Measurements from ENCODE around the gene VAV2.
A peak's percentile ranks its signal among the peaks of the same experiment; 100 is the strongest.

The VAV2 gene

DNA sequence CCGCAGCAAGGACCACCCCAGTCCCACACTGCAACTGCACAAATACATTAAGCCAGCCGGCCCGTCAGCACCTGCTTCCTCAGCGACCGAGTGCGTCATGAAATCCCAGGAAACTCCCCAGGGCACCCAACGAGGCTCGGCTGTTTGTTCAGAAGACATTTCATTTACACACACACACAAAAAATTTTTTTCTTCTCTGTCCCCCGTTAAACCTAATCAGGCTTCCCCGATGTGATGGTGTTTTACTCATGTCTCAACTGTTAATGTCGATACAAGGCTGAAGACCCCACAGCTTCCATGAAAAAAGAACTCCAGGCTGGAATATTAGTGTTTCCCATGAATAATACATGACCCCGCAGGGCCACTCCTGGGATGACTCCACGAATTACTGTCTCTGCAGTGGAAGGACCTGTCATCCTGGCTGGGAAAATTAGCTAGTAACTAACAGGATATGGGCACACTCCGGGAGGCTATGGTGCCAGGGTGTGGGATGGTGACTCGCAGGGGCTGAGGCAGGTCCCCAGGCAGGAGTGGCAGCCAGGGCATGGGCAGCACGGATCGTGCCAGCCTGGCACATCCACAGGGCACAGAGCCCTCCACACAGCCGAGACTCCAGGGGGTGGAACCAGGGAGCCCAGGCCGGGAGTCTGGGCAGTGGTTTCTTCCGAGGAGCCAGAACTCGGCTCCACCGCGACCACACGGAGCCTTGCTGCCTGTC is 102.4 kb downstream of the VAV2 start:
- no peak for ATAC-seq

DNA sequence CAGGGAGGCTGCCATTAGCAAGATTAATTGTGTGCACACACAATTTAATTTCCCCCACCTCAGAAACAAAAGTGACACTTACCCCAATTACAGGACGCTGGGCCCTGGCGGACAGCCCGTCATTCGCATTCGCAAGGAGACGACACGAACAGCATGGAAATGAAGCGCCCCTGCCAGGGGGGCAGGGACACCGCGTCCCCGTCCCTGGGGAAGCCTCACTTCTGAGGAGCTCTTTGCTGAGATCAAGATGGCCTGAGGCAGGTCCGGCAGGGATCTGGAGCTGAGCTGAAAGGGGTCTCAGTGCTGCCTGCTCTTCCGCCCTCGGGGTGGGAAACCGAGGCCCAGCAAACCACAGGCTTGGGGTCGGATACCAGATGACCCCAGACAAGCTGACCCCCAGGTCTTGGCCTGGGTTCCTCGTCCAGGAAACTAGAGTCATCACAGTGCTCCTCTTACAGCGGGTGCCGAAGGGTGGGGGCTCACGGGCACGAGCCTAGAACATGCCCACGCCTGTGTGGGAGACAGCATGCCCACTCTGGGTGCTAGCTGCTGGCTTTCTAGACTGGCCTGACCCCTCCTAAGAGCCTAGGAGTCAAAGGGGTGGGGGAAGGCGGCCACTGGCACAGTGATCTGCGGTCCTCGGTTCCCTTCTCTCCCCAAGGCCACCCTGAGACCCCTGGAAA is 103.2 kb downstream of the VAV2 start:
- Mint-ChIP-seq H3K27ac (no peak overlapping the region), H3K4me3 (no peak overlapping the region), H3K4me1 (peaks cover 10% of the 10 kb centered on the region), H3K9me3 (no peaks in the 10 kb centered on the region), H3K36me3 (no peaks in the 10 kb centered on the region)
- no peak for DNase-seq (ENCODE audit: low spot score in 2 of 2)
- ATAC-seq: no peak

More for the DNA sequence above, 102.4 kb downstream of the VAV2 start:
- Mint-ChIP-seq H3K9me3 (no peaks in the 10 kb centered on the region), H3K27ac (no peak overlapping the region), H3K4me1 (peaks cover 10% of the 10 kb centered on the region), H3K4me3 (no peak overlapping the region), H3K36me3 (no peaks in the 10 kb centered on the region)
- DNase-seq (ENCODE audit: low spot score in 2 of 2): no peak

DNA sequence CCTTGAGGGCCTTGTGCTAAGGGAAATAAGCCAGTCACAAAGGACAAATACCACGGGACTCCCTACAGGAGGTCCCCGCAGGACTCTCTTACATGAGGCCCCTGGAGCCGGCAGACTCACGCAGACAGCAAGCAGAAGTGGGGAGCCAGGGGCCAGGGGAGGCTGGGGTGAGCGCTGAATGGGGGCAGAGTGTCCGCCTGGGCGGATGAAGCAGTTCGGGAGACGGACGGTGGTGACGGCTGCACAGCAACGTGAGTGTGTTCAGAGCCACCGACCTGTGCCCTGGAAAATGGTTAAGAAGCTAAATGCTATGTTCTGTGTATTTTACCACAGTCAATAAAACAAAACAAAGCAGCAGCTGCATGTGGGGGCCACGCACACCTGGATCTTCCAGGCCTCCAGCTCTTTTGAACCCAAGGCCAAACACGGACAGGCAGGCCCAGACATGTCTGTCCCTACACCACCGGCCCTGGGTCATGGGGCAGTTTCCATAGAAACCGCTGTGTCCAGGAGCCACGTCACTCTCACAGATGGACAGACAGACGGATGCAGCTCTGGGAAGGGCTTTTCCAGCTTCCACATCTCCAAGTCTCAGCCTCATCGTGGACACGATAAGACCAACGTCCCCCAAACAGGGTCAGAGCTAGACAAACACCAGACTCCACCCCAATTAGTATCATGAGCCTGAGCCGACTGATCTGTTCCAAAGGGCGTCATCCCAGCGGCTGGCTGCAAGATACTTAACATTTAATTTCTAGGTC is 103.9 kb downstream of the VAV2 start:
- H3K27ac Mint-ChIP-seq: no peak overlapping the region
- no peaks in the 10 kb centered on the region for H3K36me3 Mint-ChIP-seq
- H3K9me3 Mint-ChIP-seq: no peaks in the 10 kb centered on the region
- DNase-seq (ENCODE audit: low spot score in 2 of 2) (no peak), ATAC-seq (no peak)
- H3K4me1 Mint-ChIP-seq: peaks cover 10% of the 10 kb centered on the region
- H3K4me3 Mint-ChIP-seq: no peak overlapping the region

DNA sequence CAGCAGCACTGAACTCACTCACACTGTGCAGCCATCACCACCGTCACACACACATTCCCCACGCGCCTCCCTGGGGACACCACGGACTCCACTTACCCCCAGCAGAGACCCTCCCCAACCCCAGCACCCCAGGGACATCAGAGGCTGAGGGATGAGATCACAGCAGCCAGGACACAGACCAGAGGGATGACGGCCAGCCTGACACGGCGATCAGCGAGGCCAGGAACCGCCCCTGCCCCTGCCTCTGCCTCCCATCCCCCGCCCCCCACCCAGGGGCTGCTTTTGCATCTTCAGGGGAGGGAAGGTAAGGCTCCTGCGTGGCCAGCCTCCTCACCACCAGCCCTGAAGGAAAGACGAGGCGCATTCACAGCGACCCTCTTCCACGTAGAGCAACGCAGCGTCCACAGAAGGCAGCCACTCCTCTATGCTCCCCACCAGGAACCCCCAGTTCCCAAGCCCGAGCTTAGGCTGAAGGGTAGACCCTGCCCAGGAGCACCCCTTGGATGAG is 104.5 kb downstream of the VAV2 start:
- no peak for ATAC-seq
- H3K9me3 Mint-ChIP-seq: no peaks in the 10 kb centered on the region
- H3K4me1 Mint-ChIP-seq: peaks cover 10% of the 10 kb centered on the region
- no peak for DNase-seq (ENCODE audit: low spot score in 2 of 2)
- no peak overlapping the region for H3K4me3 Mint-ChIP-seq
- H3K27ac Mint-ChIP-seq: no peak overlapping the region
- no peaks in the 10 kb centered on the region for H3K36me3 Mint-ChIP-seq

DNA sequence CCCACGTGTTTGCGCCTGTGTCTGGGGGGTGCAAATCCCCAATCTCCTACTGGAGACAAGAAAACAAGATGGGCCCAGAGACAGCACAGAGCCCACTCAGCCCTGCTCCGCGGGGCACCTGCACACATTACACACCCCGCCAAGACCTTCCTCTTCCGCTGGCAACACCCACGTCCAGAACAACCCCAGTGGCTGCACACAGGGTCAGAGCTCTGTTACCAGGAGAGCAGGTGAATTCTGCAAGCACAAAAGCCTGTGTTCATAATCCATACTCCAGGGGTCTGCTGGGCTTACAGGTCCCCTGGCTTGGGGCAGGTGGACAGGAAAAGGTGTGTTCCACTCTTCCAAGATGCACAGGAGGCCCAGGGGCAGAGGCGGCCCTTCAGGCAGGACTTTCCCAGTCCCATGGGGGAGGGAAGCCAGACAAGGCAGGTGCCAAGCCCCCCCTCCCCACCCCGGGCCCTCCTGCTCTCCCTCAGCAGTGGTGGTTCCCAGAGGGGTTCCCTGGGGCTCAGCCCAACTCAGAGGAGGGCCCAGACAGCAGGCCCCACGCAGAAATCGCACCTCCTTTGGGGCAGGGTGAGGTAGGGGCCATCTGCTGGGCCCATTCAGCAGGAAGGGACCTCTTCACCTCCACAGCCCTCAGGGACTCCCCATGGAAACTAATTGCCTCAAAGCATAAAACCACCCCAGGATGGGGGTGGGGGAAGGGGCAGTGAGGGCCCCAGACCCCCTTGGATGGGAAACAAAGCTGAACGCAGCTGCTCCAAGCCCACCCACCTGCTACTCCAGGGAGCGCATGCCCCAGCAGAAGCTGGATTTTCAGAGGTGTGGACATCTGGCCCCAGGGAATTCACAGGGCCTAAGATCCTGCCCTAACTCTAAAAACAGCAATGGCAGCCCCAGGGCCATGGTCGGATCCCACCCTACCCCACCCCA is 105.3 kb downstream of the VAV2 start:
- H3K27ac Mint-ChIP-seq: no peak overlapping the region
- no peaks in the 10 kb centered on the region for H3K9me3 Mint-ChIP-seq
- no peak for ATAC-seq

DNA sequence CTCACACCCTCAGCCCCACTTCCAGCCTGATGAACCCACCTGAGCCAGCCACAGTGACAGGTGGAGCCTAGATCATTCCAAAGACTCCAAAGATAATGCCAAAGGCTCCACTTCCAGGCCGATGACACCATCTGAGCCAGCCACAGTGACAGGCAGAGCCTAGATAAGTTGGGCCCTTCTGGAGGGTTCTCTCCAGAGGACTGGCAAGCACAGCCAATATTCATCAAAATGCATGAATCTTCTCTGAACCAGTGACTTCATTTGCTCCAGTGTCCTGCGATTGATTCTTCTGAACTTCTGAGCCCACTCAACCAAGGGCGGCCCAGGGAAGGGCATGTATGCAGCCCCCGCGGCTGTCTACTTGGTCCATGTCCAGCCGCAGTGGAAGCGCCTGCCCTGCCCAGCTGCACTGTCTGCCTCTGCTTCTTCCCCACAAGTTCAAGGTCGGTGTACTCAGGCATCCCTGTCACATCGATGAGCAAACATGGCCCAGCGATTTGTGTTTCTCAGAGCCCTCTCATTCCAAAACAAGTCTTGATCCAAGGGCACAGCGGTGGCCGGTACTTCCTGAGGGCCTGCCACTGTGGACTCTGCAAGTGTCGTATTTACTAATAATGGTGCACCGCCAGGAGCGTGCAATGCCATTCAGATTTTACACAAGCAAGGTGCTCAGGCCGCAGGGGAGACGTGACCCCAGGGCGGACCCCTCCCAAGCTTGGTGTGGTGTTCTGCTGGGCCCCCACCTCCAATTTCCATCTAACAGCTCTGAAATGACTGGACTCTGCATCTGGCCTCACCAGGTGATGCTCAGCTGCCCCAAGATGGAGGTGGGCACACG is 107.0 kb downstream of the VAV2 start:
- H3K27ac Mint-ChIP-seq: no peak overlapping the region
- no peak overlapping the region for H3K4me3 Mint-ChIP-seq
- ATAC-seq (no peak), DNase-seq (ENCODE audit: low spot score in 2 of 2) (no peak)
- H3K9me3 Mint-ChIP-seq: no peaks in the 10 kb centered on the region
- H3K36me3 Mint-ChIP-seq: no peaks in the 10 kb centered on the region
- H3K4me1 Mint-ChIP-seq: peaks cover 10% of the 10 kb centered on the region

More for the DNA sequence above, 105.3 kb downstream of the VAV2 start:
- Mint-ChIP-seq H3K4me1 (peaks cover 10% of the 10 kb centered on the region), H3K36me3 (no peaks in the 10 kb centered on the region), H3K4me3 (no peak overlapping the region)
- no peak for DNase-seq (ENCODE audit: low spot score in 2 of 2)

DNA sequence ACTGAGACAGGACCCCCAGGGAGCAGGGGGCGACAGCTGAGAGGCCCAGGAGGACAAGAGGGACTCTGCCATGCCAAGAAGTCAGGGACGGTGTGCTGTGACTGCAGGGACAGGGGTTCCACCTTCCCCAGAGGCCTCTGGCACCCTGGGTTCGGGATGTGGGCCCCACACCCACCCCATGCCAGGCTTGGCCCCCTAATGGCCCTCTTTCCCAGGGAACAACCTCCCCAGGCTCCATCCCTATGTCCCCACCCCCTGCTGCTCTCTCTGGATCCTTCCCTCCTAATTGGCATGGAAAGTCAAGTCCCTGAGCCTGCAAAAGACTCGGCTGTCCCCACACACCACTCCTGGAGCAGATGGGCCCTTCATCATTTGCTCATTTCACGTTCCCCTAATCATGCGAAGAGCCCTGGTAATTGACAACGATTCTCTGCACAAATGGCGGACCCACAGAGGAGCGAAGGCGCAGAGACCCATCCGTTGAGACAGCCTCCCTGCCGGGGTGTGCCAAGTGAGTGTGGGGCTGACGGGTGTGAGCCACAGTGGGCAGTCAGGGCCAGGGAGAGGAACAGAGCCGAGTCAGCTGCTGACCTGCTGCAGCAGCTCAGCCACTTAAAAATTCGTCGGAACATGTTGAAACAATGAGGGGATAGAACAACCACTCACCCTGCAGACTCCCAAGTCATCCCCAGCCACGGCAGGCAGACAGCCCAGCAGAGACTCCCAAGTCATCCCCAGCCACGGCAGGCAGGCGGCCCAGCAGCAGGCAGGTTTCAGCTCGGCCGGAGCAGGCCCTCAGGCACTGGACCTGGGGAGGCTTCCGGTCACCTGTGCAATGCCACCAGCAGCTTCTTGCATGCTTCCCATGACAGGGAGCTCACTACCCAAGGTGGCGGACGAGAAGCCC is 109.0 kb downstream of the VAV2 start:
- DNase-seq (ENCODE audit: low spot score in 2 of 2) (no peak), ATAC-seq (no peak)
- H3K4me3 Mint-ChIP-seq: no peak overlapping the region
- H3K27ac Mint-ChIP-seq: no peak overlapping the region
- no peaks in the 10 kb centered on the region for H3K36me3 Mint-ChIP-seq
- H3K4me1 Mint-ChIP-seq: peaks cover 10% of the 10 kb centered on the region
- no peaks in the 10 kb centered on the region for H3K9me3 Mint-ChIP-seq

DNA sequence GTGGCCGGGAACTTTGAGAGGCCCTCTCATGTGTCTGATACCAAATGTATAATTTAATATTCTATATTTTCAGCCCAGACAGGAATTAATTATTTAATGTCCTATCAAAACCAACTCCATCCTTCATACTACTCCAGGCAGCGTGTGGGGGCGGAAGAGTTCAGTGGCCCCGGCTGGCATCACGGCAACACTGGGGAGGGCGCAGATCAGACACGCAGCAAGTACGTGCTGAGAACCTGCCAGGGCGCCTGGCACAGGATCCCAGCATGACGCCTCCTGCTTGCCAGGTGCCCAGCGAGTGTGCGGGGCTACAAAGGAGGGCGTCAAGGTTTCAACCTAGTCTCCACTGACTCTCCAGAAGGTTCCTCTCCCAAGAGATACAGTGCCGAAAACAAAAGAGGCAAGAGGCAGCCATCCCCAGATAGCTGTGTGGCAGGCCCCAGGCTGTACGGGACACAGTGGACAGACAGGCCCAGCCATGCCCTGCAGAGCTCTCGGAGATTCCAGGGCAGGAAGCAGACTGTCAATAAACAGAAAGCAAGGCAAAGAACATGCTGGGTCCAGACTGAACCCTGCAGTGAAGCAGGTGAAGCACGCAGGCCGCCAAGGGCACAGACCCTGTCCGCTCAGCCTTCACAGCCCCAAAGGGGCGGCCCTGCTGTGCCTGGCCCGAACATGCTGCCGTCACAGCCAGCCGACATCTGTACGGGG is 110.3 kb downstream of the VAV2 start:
- Mint-ChIP-seq H3K9me3 (no peaks in the 10 kb centered on the region), H3K36me3 (no peaks in the 10 kb centered on the region), H3K4me3 (no peak overlapping the region), H3K27ac (no peak overlapping the region), H3K4me1 (peaks cover 10% of the 10 kb centered on the region)
- DNase-seq (ENCODE audit: low spot score in 2 of 2): no peak
- ATAC-seq: no peak

DNA sequence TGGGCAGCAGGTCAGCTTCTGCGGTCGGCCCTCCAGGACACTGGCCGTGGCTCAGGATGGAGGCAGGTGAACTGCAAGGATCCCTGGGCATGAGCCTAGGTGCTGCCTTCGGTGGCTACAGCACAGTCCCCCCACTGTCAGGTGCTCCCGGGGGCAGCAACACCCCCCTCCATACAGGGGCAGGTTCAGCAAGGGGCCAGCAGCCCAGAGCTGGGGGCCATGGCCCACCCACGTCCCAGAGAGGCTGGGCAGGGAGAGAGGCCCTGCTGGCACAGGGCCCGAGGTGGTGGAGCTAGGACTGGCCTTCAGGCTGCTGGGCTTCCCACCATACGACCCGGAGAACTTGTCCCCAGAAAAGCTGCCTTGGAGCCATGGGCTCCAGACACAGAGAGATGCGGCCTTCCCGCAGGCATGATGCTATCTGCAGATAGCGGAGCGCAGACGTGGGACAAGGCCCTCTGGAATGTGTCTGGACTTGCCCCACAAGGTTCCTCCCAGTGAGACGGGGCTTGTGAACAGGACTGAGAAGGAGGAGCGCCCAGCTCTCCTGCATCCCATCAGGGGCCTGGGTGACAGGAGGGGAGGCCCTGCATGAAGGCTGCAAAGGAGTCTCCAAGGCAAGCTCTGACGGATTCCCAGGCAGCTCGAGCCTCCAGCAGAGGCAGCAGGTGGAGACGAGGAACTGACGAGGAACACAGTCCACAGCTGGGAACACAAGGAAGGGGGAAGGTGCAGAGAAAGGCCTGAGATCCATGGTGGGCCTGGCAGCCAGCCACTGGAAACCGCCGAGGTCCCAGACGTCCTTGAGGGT is 111.1 kb downstream of the VAV2 start:
- no peak overlapping the region for H3K27ac Mint-ChIP-seq

DNA sequence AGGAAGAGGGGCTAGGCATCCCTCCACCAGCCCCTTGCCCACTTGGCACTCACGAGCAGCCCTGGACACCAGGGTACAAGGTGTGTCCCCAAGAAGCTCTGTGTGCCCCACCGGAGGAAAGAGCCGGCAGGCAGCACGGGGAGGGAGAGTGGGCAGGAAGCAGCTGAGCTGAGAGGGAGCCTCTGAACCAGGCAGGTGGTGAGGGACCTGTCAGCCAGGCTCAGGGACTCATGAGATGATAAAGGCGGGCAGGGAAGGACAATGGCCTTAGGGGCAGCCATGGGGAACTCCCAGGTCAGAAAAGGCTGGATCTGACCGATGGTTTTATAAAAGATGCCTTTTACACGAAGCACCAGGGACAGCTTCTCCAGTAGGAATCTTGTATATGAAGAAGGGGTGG is 112.0 kb downstream of the VAV2 start:
- Mint-ChIP-seq H3K27ac (peak overlapping the region; percentile 5), H3K36me3 (no peaks in the 10 kb centered on the region), H3K4me3 (no peak overlapping the region), H3K9me3 (no peaks in the 10 kb centered on the region), H3K4me1 (peaks cover 7% of the 10 kb centered on the region)
- ATAC-seq: no peak
- no peak for DNase-seq (ENCODE audit: low spot score in 2 of 2)

More for the DNA sequence above, 111.1 kb downstream of the VAV2 start:
- Mint-ChIP-seq H3K4me1 (peaks cover 13% of the 10 kb centered on the region), H3K4me3 (no peak overlapping the region), H3K9me3 (no peaks in the 10 kb centered on the region), H3K36me3 (no peaks in the 10 kb centered on the region)
- DNase-seq (ENCODE audit: low spot score in 2 of 2): no peak
- ATAC-seq: no peak

DNA sequence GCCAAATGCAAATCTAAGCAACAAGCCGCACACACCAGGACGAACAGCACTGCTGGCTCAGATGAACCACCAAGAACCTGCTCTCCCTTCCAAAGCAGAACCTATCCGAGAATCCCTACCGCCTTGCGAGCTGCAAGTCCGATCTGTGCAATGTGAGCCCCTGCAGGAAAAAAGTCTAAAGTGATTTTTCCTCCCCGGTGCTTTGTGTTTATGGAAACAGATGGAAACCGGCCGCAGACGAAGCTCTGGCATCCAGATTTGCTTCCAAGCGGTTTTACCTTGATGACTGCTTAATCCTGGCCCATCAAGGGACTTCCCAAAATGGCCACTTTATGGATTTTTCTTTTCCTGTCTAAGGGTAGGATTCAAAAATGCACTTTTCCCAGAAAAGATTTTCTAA is 112.5 kb downstream of the VAV2 start:
- Mint-ChIP-seq H3K4me1 (peaks cover 5% of the 10 kb centered on the region), H3K4me3 (no peak overlapping the region), H3K27ac (no peak overlapping the region), H3K36me3 (no peaks in the 10 kb centered on the region), H3K9me3 (no peaks in the 10 kb centered on the region)
- no peak for DNase-seq (ENCODE audit: low spot score in 2 of 2)
- ATAC-seq: no peak

DNA sequence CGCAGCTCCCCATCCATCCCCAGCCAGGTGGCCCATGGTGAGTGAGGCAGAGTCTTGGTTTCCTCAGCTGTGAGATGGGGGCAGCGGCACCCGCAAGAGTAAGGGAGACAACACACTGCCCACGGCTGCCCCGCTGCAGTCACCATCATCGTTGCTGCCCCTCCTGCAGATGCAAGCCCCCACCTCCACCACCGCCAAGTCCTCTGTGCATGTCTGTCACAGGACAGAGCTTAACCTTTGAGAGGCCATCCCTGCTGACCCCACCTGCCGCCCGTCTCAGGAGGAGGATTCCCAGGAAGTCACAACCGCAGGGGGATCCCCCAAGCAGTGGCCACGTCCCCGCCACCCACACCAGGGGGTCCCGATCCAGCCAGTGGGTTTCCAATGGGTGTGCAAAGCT is 113.7 kb downstream of the VAV2 start:
- ATAC-seq (no peak), DNase-seq (ENCODE audit: low spot score in 2 of 2) (no peak)
- H3K4me3 Mint-ChIP-seq: no peak overlapping the region
- no peak overlapping the region for H3K27ac Mint-ChIP-seq
- no peaks in the 10 kb centered on the region for H3K9me3 Mint-ChIP-seq
- H3K4me1 Mint-ChIP-seq: peaks cover 5% of the 10 kb centered on the region
- no peaks in the 10 kb centered on the region for H3K36me3 Mint-ChIP-seq
